GM19238 (cell line): ENCODE measurements around the gene PLEKHS1.
"Not testable (repeated sequence)": the region's sequence is repeated elsewhere in the genome, so short reads cannot be mapped to it uniquely, and the experiment has no call there.

ENCODE experiments used
- DNase-seq: peaks from one replicate; pipeline ENCODE4 v3.0.0; 2011; ENCODE audit warnings: low spot score; ENCODE audit not compliant: insufficient read length

PLEKHS1 gene

DNA sequence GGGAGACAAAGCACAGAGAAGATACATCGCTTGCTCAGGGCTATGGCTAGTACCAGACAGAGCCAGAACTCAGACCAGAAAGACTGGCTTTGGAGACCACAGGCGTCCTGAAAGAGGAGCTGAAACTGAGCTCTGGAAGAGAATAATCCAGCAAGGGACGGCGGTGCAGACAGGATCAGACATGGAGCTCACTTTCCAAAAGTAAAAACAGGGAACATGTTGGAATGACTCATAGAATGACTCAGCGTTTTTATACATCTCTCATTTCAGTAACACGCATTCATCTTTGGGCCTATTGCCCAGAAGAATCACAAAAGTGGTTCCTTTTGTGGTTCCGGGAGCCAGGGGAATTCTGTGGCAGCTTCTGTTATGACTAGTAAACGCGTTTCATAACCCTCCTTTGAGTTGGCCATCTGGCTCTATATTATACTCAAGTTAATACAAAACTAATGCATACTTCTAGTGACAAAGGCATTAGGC lies 37.2 kb downstream of the PLEKHS1 start:
- DNase-seq: no peak

DNA sequence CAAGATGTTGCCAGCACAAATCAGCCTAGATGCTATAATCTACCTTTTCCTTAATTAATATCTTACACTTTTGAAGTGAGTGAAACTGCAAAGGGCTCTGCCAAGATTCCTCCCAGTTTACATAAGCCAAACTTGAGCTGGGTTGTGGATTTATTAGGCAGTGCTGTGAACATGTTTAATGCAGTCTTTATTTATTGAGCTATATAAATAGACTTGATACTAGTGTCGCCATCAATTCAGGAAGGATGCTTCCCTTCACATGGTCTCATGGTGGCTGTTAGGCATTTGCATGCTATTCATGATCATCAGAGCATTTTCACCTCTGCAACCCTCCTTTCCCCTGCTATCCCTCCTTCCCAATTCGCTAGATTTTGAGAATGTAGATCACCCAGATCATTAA lies 40.2 kb downstream of the PLEKHS1 start:
- DNase-seq: no peak

DNA sequence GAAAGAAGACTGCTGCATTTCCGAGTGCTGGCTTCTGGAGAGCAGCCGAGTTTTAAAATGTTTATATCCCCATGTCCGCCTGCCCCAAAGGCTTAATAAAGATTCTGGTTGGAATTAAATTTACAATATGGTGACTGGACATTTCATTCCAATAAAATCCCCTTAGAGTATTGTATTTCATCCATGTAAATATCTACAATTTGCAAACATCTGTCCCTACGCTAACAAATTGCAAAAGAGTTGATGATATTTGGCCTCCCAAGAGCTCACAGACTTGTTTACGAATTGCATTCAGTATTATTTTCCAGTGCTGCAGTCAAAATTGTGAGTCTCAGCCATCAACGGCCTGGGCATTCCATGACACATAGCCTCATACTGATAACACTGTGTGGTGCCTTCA lies 50.1 kb downstream of the PLEKHS1 start:
- DNase-seq: no peak

DNA sequence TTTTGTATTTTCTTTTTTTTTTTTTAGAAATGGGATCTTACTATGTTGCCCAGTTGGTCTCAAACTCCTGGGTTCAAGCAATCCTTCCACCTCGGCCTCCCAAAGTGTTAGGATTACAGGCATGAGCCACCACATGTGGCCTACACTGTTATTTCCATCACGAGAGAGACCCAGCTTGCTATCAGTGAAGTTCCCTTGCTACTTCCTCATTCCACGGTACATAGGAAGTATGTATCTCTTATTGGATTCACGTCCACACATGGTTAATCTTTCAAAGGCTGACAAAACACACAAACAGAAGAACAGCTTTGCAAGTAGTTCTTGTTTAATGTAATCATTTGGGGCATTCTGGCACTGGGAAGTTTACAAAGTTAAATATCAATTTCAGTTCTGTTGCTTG lies 51.5 kb downstream of the PLEKHS1 start:
- DNase-seq: no peak

DNA sequence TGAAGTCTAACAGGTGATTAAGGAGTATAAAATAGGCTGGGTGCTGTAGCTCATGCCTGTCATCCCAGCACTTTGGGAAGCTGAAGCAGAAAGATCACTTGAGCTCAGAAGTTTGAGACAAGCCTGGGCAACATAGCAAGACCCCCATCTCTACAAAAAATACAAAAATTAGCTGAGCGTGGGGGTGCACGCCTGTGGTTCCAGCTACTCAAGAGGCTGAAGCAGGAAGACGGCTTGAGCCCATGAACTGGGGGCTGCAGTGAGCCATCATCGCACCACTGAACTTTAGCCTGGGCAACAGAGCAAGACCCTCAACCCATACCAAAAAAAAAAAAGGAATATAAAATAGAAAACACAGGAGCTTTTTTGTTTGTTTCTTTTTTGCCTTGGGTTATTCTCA lies 55.0 kb downstream of the PLEKHS1 start:
- DNase-seq: no peak

DNA sequence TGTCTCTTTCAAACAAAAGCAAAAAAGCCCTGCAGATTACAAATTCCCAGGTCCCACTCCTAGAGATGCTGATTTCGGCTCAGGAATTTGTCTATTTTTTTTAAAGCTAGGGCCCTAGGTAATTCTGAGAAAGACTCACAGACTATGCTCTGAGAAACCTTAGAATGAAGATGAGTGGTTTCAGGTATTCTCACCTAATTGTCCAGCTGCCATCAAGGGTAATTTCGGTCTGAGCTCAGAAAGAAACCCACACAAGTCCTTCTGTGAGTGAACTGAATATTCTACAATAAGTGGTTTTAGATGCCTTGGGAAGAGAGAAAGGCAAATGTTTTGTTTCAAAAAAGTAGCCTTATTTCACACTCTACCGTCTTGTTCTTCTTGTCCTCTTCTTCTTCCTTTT lies 56.7 kb downstream of the PLEKHS1 start:
- no peak for DNase-seq

DNA sequence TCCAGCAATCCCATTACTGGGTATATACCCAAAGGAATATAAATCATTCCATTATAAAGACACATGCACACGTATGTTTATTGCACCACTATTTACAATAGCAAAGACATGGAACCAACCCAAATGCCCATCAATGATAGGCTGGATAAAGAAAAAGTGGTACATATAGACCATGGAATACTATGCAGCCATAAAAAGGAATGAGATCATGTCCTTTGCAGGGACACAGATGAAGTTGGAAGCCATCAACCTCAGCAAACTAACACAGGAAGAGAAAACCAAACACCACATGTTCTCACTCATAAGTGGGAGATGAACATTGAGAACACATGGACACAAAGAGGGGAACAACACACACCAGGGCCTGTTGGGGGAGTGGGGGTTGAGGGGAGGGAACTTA lies 63.2 kb downstream of the PLEKHS1 start:
- DNase-seq: not testable (repeated sequence)

DNA sequence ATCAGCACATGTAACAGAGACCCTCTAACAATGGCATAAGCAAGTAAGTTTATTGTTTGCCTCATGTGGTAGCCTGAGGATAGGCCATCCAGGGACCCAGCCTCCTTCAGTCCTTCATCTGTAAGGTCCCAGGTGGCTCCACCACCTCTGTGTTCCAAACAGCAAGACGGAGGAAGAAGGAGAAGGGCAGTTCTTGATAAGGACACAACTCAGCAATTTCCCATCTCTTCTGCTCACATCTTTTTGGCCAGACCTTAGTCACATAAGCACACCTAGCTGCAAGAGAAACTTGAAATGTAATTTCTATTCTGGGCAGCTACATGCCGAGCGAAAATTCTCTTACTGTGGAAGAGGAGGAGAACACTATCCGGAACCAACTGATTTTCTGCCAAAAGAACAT lies 68.5 kb downstream of the PLEKHS1 start:
- no peak for DNase-seq

DNA sequence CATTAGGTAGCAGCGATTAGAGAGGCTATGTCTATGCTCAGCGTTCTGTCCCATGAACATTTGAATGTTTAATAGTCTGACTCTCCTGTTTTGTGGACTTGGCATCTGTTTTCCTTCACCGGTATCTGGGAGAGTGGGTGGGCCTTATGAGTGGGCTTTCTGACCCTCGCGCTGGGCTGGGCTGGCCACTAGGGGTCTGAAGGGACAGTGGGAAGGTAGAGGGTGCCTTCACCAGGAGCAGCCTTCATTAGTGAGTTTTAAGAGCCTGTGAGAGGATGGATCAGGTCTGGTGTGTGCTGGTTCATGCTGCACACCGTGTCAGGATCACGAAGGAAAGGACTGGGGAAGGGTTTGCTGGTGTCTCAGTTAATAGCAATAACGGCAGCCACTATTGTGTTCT lies 69.0 kb downstream of the PLEKHS1 start:
- no peak for DNase-seq

DNA sequence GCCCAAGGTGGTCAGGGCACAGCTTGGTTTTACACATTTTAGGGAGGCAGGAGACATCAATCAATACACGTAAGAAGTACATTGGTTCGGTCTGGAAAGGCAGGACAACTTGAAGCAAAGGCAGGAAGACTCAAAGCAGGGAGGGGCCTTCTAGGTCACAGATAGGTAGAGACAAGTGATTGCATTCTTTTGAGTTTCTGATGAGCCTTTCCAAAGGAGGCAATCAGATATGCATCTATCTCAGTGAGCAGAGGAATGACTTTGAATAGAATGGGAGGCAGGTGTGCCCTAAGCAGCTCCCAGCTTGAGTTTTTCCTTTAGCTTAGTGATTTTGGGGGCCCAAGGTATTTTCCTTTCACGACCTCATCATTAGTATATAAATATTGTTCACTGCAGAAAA lies 69.8 kb downstream of the PLEKHS1 start:
- DNase-seq: not testable (repeated sequence)

DNA sequence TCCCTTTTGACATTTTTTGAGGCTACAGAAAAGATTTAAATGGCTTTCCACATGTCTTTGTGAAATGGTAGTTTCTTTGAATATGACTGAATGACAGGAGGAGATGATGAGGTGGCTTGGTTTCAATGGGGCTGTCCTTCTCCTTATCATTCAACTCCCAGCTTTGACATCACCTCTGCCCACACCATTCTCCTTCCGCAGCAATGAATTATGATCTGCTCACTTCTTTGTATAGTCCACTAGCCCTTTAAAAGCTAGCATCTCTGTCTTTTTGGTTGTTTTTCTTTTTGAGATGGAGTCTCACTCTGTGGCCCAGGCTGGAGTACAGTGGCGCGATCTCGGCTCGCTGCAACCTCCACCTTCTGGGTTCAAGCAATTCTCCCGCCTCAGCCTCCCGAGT lies 70.7 kb downstream of the PLEKHS1 start:
- no peak for DNase-seq

DNA sequence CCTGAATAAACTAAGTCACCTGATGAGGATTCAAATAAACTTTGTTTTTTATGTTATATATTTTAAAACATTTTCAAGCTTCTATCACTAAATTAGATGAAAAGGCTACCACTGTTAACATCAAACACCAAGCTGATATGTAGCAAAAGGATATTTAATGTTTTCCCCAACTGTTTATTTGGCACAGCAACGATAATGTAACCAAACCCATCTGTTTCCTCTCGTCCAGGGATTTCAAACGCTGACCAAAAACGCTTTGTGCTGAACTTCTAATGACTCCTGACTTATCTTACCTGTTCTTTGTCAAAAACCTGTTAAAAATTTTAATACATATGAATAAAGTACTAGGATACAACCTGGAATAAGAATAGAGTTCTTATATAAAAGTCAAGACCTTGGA lies 71.9 kb downstream of the PLEKHS1 start:
- no peak for DNase-seq

DNA sequence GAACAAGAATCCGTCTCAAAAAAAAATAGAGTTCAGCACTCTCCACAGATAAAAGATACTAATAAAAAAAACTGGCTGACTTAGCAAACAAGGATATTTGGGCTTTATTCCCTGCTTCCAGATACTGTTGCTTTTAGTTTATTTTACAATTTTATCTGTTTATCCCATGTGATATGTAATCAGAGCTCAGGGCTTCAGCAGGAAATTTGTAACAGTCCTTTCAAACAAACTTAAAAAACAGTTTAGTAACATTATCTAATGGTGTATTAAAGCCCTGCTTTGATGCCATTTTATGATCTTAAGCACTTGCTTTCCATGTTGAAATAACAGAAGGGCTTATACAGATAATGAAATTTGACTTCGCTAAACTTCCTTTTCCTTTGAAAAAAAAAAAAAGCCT lies 74.3 kb downstream of the PLEKHS1 start:
- DNase-seq: no peak

DNA sequence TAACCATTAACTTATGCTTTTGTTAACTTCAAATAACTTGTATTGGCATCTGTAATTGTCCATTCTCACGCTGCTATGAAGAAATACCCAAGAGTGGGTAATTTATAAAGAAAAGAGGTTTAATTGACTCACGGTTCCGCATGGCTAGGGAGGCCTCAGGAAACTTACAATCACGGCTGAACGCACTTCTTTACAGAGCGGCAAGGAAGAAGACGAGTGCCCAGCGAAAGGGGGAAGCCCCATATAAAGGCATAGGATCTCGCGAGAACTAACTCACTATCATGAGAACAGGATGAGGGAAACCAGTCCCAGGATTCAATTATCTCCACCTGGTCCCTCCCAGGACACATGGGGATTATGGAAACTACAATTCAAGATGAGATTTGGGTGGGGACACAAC lies 77.1 kb downstream of the PLEKHS1 start:
- DNase-seq: not testable (repeated sequence)
